HL-60/S4 treated with retinoic acid at 250 ng/mL for 4 days and 3 days (cell line): ENCODE results near the gene ALG14.
"Not testable (repeated sequence)": the region's sequence is repeated elsewhere in the genome, so short reads cannot be mapped to it uniquely, and the experiment has no call there.

ENCODE experiments used
- in situ Hi-C: fragments of 300-500 bp; cut with MboI; formaldehyde crosslinking; loops from 2 replicates; pipeline ENCODE4 v1.7.0; 2022; ENCODE audit warnings: low sequenced_read_pairs

The ALG14 gene

GRCh38 chr1:95013950-95014574, 58.7 kb downstream of the ALG14 start:
- in situ Hi-C loops = no loop called here

GRCh38 chr1:95012389-95012788, 60.4 kb downstream of the ALG14 start:
- in situ Hi-C loops = no loop called here

DNA sequence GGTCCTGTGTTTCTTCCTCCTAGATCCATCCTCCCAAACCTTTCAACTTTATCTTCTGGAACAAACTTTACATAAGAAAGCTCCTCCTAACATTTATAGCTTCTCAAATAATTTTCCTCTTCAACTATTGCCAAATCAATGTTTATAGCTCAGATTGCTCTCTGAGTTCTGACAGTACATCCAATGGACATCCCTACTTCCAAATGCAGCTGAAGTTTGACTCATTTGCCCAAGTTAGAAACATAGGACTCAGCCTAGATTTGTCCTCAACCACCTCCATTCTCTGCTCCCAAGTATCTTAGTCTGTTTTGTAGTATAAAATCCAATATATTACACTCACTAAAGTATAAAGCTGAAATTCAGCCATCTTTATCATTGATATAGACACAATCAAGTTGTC, 62.6 kb downstream of the ALG14 start:
- in situ Hi-C loops = no loop called here

- in situ Hi-C loops = no loop called here
These were observed 65.1 kb downstream of the ALG14 start for GRCh38 chr1:95007687-95008086.

- in situ Hi-C loops = no loop called here
These were observed 66.1 kb downstream of the ALG14 start for GRCh38 chr1:95006681-95007080.

GRCh38 chr1:95005584-95005983, 67.2 kb downstream of the ALG14 start:
- in situ Hi-C loops = no loop called here

- in situ Hi-C loops = no loop called here
These were observed 68.7 kb downstream of the ALG14 start for GRCh38 chr1:95004013-95004412.

DNA sequence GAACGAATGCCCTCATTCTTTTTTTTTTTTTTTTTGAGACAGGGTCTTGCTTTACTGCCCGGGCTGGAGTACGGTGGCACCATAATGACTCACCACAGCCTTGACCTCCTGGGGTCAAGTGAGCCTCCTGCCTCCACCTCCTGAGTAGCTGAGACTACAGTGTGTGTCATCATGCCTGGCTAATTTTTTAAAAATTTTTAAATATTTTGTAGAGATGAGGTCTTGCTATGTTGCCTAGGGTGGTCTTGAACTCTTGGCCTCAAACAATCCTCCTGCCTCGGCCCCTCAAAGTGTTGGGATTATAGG, 69.4 kb downstream of the ALG14 start:
- in situ Hi-C loops = no loop called here

DNA sequence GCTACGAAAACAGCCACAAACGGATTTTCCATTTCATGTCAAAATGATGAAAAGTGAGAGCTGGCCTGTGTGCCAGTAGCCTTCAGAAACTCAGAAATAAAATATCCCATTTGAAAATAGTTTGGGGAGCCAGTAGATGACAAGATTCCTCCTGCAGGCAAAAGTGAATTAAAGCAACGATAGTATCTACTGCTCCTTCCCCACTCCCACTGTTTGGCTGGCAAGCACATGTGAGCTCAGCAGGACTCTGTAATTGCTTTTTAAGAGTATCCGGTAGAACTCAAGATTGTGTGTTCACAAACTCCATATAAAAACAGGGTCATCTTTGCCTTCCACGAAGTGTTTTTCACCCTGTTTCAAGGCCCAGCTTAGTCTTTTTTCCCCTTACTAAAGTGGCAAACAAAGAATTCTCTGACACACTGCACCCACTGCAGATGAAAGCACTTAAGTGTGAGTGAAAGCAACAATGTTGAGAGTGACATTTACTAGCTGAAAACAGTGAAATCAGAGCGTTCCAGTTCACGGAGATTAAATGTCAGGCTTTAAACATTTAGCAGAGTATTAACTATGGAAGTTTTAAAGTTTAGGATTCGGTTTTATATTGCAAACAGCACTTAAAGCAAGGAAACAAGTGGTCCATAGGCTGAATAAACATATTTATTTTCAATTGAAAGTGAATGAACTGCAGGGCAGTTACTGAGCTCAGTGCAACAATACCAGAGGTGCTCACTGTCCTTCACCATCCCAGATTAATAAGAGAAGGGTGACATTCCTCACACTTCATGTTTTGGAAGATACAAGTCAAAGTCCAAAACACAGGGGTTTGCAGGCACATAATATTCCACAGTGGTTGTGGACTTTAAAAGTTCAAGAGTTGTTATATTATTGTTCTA, 70.0 kb downstream of the ALG14 start:
- in situ Hi-C loops = no loop called here

DNA sequence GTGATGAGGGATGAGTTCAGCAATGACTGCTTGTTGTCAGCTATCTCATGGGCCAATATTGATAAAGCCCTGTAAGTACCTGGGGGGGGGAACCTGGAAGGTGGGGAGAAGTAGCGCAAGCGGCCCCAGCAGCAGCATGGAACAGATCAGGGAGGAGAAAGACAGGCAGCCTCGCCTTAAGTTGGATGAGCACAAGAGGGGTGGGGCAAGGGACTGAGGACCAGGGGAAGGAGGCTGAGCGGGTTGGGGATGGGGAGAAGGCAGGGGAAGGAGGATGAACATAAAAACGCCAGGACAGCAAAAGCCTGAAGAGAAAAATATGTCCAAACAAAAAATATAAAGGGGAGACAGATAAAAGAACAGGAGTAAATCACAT, 70.6 kb downstream of the ALG14 start:
- in situ Hi-C loops = no loop called here

DNA sequence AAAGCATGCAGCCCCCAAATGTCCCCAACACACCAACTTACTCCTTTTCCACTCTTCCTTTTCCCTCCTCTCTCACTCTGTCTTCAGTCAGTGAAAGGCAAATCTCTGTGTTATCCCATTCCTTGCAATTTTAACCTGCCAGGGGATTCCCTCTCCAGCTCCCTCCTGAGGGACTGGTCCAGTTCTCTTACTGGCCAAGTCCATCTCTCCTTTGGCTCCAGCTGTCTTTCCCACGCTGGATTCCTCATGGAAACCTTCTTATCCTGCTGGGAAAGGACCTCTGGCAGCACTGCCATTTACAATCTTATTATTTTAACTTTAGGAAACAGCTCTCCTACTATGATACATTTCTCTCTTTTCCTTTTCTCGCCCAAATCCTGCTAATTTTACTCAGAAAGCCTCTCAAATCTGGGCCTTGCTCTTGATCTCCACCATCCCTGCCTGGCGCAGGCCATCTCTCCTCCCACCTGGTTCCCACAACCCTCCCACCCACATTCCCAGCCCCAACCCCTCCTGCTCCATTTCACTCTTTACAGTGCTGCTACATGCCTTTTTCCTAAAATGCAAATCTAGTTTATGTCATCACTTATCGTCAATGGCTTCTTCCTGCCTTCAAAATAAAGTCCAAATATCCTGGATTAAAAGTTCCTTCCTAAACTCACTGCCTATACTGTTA, 73.2 kb downstream of the ALG14 start:
- in situ Hi-C loops = no loop called here

GRCh38 chr1:94998748-94999147, 74.0 kb downstream of the ALG14 start:
- in situ Hi-C loops = no loop called here

- in situ Hi-C loops = no loop called here
These were observed 74.6 kb downstream of the ALG14 start for GRCh38 chr1:94998114-94998513.

- in situ Hi-C loops = not testable (repeated sequence)
These were observed 77.2 kb downstream of the ALG14 start for GRCh38 chr1:94995536-94995935.

DNA sequence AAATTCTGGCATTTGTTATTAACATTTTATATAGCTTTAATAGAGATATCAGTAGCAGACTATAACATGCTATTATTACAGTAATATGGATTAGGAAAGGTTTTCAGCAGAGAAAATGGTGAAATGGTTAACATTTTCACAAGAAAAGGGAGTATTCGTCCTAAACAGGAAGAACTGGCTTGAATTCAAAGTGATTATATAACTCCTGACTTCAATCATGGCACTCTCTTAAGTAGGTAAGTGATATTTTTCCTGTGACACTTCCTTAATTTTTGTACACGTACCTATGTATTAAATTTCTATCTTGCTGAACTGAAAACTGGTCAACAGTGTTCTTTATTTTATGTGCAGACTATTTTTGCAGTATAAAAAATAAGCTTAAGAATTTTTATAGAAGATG, 77.9 kb downstream of the ALG14 start:
- in situ Hi-C loops = no loop called here

GRCh38 chr1:94993931-94994645, 78.7 kb downstream of the ALG14 start:
- in situ Hi-C loops = no loop called here

- in situ Hi-C loops = no loop called here
These were observed 79.7 kb downstream of the ALG14 start for GRCh38 chr1:94992863-94993563.

DNA sequence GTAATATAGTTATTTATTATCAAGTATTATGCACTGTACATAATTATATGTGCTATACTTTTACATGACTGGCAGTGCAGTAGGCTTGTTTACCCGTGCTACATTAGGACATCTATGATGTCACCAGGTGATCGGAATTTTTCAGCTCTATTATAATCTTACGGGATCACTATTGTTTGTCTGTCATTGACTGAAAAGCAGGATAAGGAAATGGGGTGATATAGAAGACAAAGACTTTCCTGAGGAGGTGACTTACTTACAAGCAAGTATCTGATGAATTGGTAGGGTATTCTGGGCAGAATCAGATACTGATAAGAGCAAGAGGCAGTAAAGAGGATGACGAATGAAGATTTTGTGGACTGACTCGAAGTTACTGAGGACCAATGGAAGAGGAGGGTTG, 80.6 kb downstream of the ALG14 start:
- in situ Hi-C loops = no loop called here

GRCh38 chr1:94989911-94990473, 82.8 kb downstream of the ALG14 start:
- in situ Hi-C loops = no loop called here

DNA sequence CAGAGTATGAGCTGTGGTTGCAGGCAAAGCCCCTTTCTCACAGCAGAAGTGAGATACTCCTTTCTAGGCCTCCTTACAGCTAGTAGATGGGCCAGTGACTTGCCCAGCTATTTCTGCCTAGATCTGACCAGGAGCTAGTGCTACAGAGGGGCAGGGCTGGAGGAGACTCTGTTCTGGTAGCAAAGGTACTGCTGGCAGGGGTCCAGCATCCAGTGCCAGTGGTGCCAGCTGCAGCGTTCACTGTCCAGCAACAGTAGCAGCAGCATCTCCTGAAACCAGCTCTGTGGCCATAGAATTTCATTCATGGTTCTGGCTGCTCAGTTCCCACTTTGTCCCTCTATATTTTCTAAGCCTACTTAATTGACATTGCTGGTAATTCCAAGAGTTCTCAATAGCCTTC, 83.4 kb downstream of the ALG14 start:
- in situ Hi-C loops = no loop called here

DNA sequence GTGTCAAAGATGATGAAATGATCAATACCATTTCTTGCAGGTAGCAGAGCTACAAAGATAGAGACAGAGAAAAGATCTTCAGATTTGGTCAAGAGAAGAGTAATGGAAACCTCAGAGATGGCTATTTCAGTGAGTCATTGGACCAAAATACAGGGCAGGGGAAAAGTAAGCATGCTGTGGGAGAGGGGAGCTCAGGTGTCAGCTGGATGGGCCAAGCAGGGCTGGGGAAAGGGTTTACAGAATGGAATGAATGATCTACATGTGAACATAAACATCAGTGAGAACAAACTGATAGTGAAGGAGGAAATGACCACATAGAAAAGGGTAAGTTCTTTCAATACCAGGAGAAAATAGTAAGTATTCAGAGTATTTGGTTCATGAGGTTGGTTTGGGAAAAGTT, 84.4 kb downstream of the ALG14 start:
- in situ Hi-C loops = no loop called here
